Measurements from ENCODE around the gene KCNC3.

DNA sequence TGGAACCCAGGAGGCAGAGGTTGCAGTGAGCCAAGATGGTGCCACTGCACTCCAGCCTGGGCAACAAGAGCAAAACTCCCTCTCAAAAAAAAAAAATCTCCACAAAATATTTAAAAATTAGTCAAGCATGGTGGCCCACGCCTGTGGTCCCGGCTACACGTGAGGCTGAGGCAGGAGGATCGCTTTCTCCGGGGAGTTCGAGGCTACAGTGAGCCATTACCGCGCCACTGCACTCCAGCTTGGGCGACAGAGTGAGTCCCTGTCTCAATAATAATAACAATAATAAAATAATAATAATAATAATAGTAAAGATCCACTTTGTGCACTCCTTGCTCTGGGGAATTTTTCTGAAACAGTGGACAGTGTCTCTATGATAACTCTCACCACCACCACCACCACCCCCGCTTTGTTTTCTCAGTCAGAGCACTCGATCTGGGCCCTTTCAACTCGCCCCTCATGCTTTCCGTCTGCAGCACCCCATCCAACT, 27.6 kb upstream of the KCNC3 start:
- TF ChIP-seq CTCF (conservative IDR thresholded peaks at IDR 0.05; ENCODE audit: low read length): no peak
- TF ChIP-seq EZH2phosphoT487 (IDR thresholded peaks at IDR 0.05; ENCODE audit: borderline replicate concordance): no peak

Data from Loucy (cell line).